GM12874 (cell line): ENCODE measurements around the gene RECQL5.

ENCODE experiments used
- TF ChIP-seq, protein P1 (sequence below): IDR thresholded peaks from 2 replicates; pipeline ENCODE4 v1.5.1; 2011; ENCODE audit warnings: low read depth, mild to moderate bottlenecking, control low read depth, low read length, moderate library complexity; ENCODE audit not compliant: insufficient read depth

RECQL5 gene

GRCh38 chr17:75632428-75632827, 34.5 kb downstream of the RECQL5 start:
- TF ChIP-seq, protein P1, sequence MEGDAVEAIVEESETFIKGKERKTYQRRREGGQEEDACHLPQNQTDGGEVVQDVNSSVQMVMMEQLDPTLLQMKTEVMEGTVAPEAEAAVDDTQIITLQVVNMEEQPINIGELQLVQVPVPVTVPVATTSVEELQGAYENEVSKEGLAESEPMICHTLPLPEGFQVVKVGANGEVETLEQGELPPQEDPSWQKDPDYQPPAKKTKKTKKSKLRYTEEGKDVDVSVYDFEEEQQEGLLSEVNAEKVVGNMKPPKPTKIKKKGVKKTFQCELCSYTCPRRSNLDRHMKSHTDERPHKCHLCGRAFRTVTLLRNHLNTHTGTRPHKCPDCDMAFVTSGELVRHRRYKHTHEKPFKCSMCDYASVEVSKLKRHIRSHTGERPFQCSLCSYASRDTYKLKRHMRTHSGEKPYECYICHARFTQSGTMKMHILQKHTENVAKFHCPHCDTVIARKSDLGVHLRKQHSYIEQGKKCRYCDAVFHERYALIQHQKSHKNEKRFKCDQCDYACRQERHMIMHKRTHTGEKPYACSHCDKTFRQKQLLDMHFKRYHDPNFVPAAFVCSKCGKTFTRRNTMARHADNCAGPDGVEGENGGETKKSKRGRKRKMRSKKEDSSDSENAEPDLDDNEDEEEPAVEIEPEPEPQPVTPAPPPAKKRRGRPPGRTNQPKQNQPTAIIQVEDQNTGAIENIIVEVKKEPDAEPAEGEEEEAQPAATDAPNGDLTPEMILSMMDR = no peak

GRCh38 chr17:75631353-75631752, 35.6 kb downstream of the RECQL5 start:
- TF ChIP-seq, protein P1 = no peak

DNA sequence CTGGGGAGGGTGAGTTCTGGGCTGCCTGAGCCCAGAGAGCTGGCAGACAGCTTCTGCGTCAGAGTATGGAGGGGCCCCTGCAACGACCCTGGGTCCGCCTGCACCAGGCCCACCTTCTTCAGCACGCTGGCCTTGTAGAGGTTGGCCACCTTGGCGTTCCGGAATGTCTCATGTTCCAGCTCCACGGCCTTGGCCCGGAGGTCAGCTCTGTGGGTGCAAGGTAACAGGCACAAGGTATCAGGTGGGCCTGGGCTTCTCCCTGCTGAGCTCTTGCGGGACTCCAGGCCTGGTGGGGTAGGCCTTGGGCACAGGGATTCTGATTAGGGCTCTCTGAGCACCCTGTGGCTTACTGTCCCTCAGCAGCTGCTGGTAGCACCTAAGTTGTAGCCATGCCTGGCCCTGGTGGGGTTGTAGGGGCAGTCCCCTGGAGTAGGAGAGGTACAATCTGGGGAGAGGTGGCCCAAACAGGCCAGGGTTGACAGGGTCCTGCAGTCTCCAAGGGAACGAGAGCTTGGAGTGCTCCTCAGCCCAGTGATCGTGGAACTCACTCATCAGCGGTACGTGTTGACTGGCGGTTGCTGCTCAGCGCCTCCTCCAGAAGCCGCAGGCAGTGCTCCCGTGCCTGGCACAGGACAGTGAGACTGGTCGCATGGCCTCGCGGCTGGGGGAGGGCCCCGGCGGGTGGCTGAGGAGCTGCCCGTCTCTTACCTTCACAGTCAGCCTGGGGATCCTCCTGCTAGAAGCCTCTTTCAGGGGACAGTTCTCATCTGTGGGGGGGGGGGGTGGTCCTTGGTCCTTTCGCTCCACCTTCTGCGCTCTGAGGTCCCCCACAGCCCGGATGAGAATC, 36.7 kb downstream of the RECQL5 start:
- TF ChIP-seq, protein P1 = no peak

DNA sequence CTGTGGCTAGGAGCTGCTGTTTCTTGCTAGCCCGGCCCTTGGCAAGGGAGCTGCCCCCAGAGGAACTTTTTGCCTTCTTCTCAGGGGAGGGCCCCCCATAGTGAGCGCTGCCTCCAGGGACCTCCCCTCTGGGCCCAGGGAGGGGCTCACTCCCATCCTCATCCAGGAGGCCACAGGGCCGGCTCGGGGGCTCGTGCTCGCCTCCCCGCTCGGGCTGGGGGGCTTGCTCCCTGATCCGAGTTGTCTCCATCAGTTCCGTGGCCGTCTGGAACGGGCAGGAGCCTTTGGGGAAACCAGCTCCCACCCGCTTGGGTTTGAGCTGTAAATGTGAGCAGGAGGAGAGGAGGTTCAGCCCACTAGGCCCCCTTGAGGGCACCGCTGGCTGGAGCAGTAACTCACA, 37.8 kb downstream of the RECQL5 start:
- TF ChIP-seq, protein P1 = no peak

- TF ChIP-seq, protein P1 = no peak
These were observed 38.5 kb downstream of the RECQL5 start for GRCh38 chr17:75628425-75628824.

- TF ChIP-seq, protein P1 = no peak
These were observed 39.9 kb downstream of the RECQL5 start for GRCh38 chr17:75627094-75627493.

GRCh38 chr17:75626496-75627038, 40.4 kb downstream of the RECQL5 start:
- TF ChIP-seq, protein P1 = no peak
